Ovary (tissue), 3 donors: ENCODE measurements around the gene INSYN2A.

Source experiments
- EP300 ChIP-seq: sonication (generic); formaldehyde crosslinking; IDR thresholded peaks from one replicate; pipeline ENCODE4 v1.6.1; 2017; ENCODE audit warnings: antibody characterized with exemption
- POLR2A ChIP-seq: fragments of 450-650 bp; IDR thresholded peaks from one replicate; pipeline ENCODE4 v1.6.1; 2017; ENCODE audit warnings: antibody characterized with exemption, mild to moderate bottlenecking, moderate library complexity
- TF ChIP-seq, protein P1 (sequence below), 3 donors: fragments of 450-650 bp in 2 of 3; fragments of 200-600 bp in 1 of 3; IDR thresholded peaks; one replicate each; pipeline versions ENCODE4 v1.5.1 to v1.8.0; 2016 to 2022; ENCODE audit warnings: antibody characterized with exemption in 3 of 3, mild to moderate bottlenecking in 1 of 3
- donor health status: DM: no; HTN: no; CAD: no.

DNA sequence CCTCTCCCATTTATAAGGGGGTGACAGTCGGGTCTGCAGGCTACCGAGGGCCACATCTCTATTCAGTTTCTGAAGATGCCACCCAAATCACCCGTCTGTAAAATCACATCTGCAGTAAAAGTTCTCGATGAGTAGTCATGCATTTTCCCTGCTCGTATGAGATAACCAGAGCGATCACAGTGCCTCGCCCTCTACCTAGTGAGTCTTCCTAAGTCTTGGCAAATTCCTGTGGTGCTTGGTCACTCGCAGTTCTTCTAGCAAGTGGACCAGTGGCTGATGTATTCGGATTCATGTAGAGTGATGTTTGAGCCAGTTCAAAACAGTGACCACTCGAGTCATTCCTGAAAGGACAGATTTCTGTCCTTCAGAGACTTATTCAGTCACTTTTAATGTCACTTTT, 44.9 kb downstream of the INSYN2A start:
- TF ChIP-seq, protein P1, sequence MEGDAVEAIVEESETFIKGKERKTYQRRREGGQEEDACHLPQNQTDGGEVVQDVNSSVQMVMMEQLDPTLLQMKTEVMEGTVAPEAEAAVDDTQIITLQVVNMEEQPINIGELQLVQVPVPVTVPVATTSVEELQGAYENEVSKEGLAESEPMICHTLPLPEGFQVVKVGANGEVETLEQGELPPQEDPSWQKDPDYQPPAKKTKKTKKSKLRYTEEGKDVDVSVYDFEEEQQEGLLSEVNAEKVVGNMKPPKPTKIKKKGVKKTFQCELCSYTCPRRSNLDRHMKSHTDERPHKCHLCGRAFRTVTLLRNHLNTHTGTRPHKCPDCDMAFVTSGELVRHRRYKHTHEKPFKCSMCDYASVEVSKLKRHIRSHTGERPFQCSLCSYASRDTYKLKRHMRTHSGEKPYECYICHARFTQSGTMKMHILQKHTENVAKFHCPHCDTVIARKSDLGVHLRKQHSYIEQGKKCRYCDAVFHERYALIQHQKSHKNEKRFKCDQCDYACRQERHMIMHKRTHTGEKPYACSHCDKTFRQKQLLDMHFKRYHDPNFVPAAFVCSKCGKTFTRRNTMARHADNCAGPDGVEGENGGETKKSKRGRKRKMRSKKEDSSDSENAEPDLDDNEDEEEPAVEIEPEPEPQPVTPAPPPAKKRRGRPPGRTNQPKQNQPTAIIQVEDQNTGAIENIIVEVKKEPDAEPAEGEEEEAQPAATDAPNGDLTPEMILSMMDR (IDR thresholded peaks at IDR 0.05) = no peak
- no peak for TF ChIP-seq POLR2A
- TF ChIP-seq EP300 = no peak
